ENCODE data around the gene ARL14EPL.

Gene ARL14EPL

GRCh38 chr5:116023619-116024018, 8.7 kb upstream of the ARL14EPL start:
- in situ Hi-C loops (cut with MboI; ENCODE audit: low sequenced_read_pairs, unreplicated experiment), result no loop called here
- no peak for TF ChIP-seq CTCF (IDR thresholded peaks at IDR 0.05; ENCODE audit: borderline replicate concordance, control extremely low read depth, extremely low read depth, insufficient read depth, missing control alignments)
- no peak for DNase-seq (ENCODE audit: low spot score)

GRCh38 chr5:116025866-116026265, 6.4 kb upstream of the ARL14EPL start:
- in situ Hi-C loops (cut with MboI; ENCODE audit: low sequenced_read_pairs, unreplicated experiment), result no loop called here
- no peak for DNase-seq (ENCODE audit: low spot score)
- TF ChIP-seq CTCF (IDR thresholded peaks at IDR 0.05; ENCODE audit: borderline replicate concordance, control extremely low read depth, extremely low read depth, insufficient read depth, missing control alignments), result no peak

GRCh38 chr5:116032991-116033390, 719 bp downstream of the ARL14EPL start:
- TF ChIP-seq CTCF (IDR thresholded peaks at IDR 0.05; ENCODE audit: borderline replicate concordance, control extremely low read depth, extremely low read depth, insufficient read depth, missing control alignments), result no peak
- DNase-seq (ENCODE audit: low spot score), result peak; percentile 15
- in situ Hi-C loops (cut with MboI; ENCODE audit: low sequenced_read_pairs, unreplicated experiment), result no loop called here

GRCh38 chr5:116035123-116035522, 2.9 kb downstream of the ARL14EPL start:
- no peak for TF ChIP-seq CTCF (IDR thresholded peaks at IDR 0.05; ENCODE audit: borderline replicate concordance, control extremely low read depth, extremely low read depth, insufficient read depth, missing control alignments)
- in situ Hi-C loops (cut with MboI; ENCODE audit: low sequenced_read_pairs, unreplicated experiment), result no loop called here
- no peak for DNase-seq (ENCODE audit: low spot score)

- DNase-seq (ENCODE audit: low spot score), result no peak
- in situ Hi-C loops (cut with MboI; ENCODE audit: low sequenced_read_pairs, unreplicated experiment), result no loop called here
- TF ChIP-seq CTCF (IDR thresholded peaks at IDR 0.05; ENCODE audit: borderline replicate concordance, control extremely low read depth, extremely low read depth, insufficient read depth, missing control alignments), result no peak
Measured at GRCh38 chr5:116037236-116037822, 5.1 kb downstream of the ARL14EPL start.

GRCh38 chr5:116038817-116039216, 6.5 kb downstream of the ARL14EPL start:
- TF ChIP-seq CTCF (IDR thresholded peaks at IDR 0.05; ENCODE audit: borderline replicate concordance, control extremely low read depth, extremely low read depth, insufficient read depth, missing control alignments), result no peak
- DNase-seq (ENCODE audit: low spot score), result peak; percentile 34
- in situ Hi-C loops (cut with MboI; ENCODE audit: low sequenced_read_pairs, unreplicated experiment), result no loop called here
